Mammary microvascular endothelial cell (primary cell): ENCODE data around the gene SLC35G6. TPM values are rescaled to one million over a fixed set of nuclear protein-coding genes. Genes with fewer than 3 reads are reported as not detected.

Experiments
- total RNA-seq: library from RNA; depleted of rRNA; stranded (reverse); fragments of >200 nt; gene quantifications from 2 replicates; pipeline ENCODE4 v1.2.3, GENCODE V29; 2015

Gene SLC35G6
- total RNA-seq: not detected in 2 replicates

DNA sequence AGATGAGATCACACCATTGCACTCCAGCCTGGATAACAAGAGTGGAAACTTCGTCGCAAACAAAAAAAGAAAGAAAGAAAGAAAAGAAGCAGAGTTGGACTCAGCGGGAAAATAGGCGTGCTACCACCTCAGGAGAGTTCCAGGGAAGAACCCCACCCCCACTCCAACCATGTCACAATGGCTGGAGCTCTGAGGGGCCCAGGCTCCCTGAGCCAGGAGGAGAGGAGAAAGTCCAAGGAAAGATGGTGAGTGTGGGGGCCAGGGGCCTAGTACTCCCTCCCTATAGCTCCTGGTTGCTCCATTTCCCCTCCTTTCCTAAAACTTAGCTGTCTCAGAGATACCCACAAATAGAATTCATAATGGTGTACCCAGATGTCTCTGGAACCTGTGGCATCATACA, at the start of gene SLC35G6:
TSS of gene SLC35G6 (plus strand) at position 172 of the 400 bp plus-strand sequence. CDS start at position 243, 71 bp downstream.

DNA sequence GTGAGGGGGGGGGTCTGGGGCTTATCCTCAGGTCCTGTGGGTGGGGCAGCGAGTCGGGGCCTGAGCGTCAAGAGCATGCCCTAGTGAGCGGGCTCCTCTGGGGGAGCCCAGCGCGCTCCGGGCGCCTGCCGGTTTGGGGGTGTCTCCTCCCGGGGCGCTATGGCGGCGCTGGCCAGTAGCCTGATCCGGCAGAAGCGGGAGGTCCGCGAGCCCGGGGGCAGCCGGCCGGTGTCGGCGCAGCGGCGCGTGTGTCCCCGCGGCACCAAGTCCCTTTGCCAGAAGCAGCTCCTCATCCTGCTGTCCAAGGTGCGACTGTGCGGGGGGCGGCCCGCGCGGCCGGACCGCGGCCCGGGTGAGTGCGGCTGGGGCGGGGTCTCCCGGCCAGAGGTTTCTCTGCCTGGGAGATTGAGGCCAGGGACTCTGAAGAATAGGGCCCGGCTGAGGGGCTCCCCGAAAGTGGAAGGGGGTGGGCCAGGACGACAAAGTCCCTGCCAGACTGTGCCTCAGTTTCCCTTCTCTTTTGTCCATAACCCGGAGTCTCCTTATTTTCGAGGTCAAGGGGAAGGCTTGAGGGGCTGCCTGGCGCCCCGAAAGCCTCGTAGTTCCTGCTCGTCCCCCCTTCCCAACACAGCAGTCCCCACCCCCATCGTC, 41.7 kb upstream of the SLC35G6 start, which contains the start of gene FGF11:
TSS of gene FGF11 (plus strand) at position 51 of the 651 bp plus-strand sequence. CDS start at position 160, 109 bp downstream.

DNA sequence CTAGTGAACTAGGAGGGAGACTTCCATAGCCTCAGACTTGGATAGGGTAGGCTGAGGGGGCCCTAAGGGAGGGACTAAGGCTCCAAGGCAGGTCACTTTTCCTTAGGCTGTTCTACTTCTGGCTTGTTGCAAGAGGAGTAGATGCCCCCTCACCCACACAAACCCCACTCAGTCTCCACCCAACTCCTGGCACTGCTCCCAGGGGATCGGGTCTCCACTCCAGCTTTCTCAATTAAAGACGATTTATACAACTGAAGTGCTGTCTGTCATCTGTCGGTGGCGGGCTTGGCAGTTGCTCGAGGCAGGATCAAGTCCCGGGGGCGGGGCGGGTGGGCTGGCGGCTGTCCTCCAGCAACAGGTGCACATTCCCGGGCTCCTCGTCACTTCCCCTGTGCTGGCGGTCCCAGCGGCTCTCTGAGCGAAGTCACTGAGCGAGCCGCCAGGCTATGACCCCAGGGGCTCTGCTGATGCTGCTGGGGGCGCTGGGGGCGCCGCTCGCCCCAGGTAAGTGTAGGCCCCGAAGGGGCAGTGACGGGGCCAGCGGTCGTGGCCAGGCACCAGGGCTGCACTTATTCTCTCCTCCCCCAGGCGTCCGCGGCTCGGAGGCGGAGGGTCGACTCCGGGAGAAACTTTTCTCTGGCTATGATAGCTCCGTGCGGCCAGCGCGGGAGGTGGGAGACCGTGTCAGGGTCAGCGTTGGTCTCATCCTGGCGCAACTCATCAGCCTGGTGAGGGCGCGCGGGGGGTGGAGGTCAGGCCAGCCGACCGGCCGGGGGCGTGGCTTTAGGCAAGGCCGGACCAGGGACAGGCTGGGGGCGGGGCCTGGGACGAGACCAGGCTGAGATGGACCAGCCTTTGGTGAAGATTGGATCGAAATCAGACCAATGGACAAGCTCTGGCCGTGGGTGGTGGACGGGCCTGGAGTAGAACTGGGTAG, 36.3 kb upstream of the SLC35G6 start, which contains the start of gene CHRNB1:
TSS of gene CHRNB1 (plus strand) at position 380 of the 937 bp plus-strand sequence. CDS start at position 447, 67 bp downstream.

DNA sequence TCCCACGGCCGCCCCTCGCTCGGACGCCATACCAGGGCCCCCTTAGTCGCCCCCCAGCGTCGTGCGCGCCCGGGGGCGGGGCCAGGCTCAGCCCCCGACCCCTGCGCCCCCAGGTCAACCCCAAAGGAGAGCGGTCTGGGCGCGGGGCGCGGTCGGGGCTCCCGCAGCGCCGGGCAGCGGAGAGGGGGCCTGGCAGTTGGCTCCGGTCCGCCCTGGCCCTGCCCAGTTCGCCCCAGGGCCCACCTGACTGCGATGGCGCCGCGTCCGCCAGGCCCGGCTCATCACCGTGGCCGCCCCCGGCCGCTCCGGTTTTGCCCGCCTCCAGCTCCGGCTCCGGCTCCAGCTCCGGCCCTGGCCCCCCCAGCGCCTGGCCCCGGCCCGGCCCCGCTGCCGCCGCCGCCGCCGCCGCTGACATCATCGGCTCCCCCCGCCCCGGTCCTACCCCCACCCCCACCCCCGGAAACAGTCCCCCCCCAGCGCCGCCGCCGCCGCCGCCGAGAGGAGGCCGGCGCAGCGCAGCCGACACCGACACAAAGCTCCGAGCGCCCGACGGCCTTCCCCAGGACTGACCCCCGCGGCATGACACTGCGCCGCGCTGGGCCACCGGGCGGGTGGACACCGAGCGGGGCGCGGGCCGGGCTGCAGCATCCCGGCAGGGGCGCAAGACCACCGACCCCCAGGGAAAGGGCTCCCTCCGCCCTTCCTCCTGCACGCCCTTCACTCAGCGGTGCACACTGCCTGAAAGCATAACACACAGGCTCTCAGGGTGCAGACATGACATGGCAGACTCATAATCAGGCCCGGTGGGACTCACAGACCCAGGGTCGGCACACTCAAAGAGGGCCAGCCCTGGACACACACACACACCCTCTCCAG, 1.8 kb upstream of the SLC35G6 start, which contains the start of gene ZBTB4:
TSS of gene ZBTB4 (minus strand) at position 419 of the 876 bp plus-strand sequence. CDS start 12,830 bp downstream, outside the sequence.

DNA sequence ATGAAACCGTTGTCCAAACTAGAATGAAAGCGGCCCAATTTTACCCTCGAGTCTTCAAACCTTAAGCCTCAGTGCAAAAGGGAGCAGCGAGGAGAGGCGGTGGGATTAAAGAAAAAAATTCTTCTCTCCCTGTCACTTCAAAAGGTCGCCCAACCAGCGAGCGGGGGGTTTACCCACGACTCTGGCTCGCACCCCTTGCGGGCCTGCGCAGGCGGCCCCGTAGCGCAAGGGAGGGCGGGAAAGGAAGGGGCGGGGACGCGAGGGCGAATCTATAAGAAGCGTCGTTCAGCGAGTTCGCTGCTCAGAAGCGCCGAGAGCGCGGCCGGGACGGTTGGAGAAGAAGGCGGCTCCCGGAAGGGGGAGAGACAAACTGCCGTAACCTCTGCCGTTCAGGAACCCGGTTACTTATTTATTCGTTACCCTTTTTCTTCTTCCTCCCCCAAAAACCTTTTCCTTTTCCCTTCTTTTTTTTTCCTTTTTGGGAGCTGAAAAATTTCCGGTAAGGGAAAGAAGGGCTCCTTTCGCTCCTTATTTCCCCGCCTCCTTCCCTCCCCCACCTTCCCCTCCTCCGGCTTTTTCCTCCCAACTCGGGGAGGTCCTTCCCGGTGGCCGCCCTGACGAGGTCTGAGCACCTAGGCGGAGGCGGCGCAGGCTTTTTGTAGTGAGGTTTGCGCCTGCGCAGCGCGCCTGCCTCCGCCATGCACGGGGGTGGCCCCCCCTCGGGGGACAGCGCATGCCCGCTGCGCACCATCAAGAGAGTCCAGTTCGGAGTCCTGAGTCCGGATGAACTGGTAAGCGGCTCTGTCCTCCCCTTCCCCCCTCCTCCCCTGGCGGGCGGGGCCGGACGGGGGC, 3.0 kb downstream of the SLC35G6 start, which contains the start of gene POLR2A:
TSS of gene POLR2A (plus strand) at position 300 of the 852 bp plus-strand sequence.

Other genes with a start within 250 kb of the SLC35G6 start
- 36.6 and 41.9 TPM in 2 replicates for gene DVL2, start 246.9 kb upstream of the SLC35G6 start, total RNA-seq
- gene PHF23, start 242.0 kb upstream of the SLC35G6 start, total RNA-seq: 26.9 and 41.7 TPM in 2 replicates
- 280 and 300 TPM in 2 replicates for gene GABARAP, start 239.0 kb upstream of the SLC35G6 start, total RNA-seq
- 49.4 and 51.8 TPM in 2 replicates for gene CTDNEP1, start 229.7 kb upstream of the SLC35G6 start, total RNA-seq
- 32.8 and 37.0 TPM in 2 replicates for gene ELP5, start 229.2 kb upstream of the SLC35G6 start, total RNA-seq
- gene CLDN7, start 219.0 kb upstream of the SLC35G6 start, total RNA-seq: 8.7 and 12.3 TPM in 2 replicates
- 0.10 and 0.13 TPM in 2 replicates for gene SLC2A4, start 199.7 kb upstream of the SLC35G6 start, total RNA-seq
- gene YBX2, start 186.8 kb upstream of the SLC35G6 start, total RNA-seq: not detected in 2 replicates
- 572 and 718 TPM in 2 replicates for gene EIF5A, start 173.8 kb upstream of the SLC35G6 start, total RNA-seq
- 63.7 and 93.7 TPM in 2 replicates for gene GPS2, start 166.1 kb upstream of the SLC35G6 start, total RNA-seq
- 9.8 and 11.4 TPM in 2 replicates for gene NEURL4, start 152.1 kb upstream of the SLC35G6 start, total RNA-seq
- 0.07 TPM in 1 of 2 replicates, not detected in the other for gene ACAP1, start 144.9 kb upstream of the SLC35G6 start, total RNA-seq
- 4.2 and 5.5 TPM in 2 replicates for gene KCTD11, start 129.3 kb upstream of the SLC35G6 start, total RNA-seq
- not detected in 2 replicates for gene TMEM95, start 126.3 kb upstream of the SLC35G6 start, total RNA-seq
- gene TNK1, start 100.4 kb upstream of the SLC35G6 start, total RNA-seq: 0.15 and 2.5 TPM in 2 replicates
- gene PLSCR3, start 86.9 kb upstream of the SLC35G6 start, total RNA-seq: 66.6 and 72.2 TPM in 2 replicates
- gene TMEM256, start 77.3 kb upstream of the SLC35G6 start, total RNA-seq: 41.1 and 116 TPM in 2 replicates
- gene NLGN2, start 73.6 kb upstream of the SLC35G6 start, total RNA-seq: 2.9 and 3.1 TPM in 2 replicates
- gene SPEM1, start 61.1 kb upstream of the SLC35G6 start, total RNA-seq: not detected in 2 replicates
- not detected in 2 replicates for gene SPEM2, start 55.8 kb upstream of the SLC35G6 start, total RNA-seq
- not detected in 2 replicates for gene SPEM3, start 52.6 kb upstream of the SLC35G6 start, total RNA-seq
- 8.0 and 9.7 TPM in 2 replicates for gene TMEM102, start 46.0 kb upstream of the SLC35G6 start, total RNA-seq
- 0.20 TPM in 1 of 2 replicates, not detected in the other for gene FGF11, start 41.9 kb upstream of the SLC35G6 start, total RNA-seq
- gene CHRNB1, start 36.4 kb upstream of the SLC35G6 start, total RNA-seq: 3.5 and 10.1 TPM in 2 replicates
- gene ZBTB4, start 1.8 kb upstream of the SLC35G6 start, total RNA-seq: 18.9 and 20.9 TPM in 2 replicates
- gene POLR2A, start 2.9 kb downstream of the SLC35G6 start, total RNA-seq: 45.0 and 63.4 TPM in 2 replicates
- gene TNFSF12, start 67.6 kb downstream of the SLC35G6 start, total RNA-seq: 15.9 and 16.8 TPM in 2 replicates
- 2.8 and 5.5 TPM in 2 replicates for gene TNFSF13, start 77.3 kb downstream of the SLC35G6 start, total RNA-seq
- gene SENP3, start 80.5 kb downstream of the SLC35G6 start, total RNA-seq: 88.5 and 94.1 TPM in 2 replicates
- 28.8 TPM in 2 replicates for gene CD68, start 98.2 kb downstream of the SLC35G6 start, total RNA-seq
- 308 and 329 TPM in 2 replicates for gene MPDU1, start 102.4 kb downstream of the SLC35G6 start, total RNA-seq
- gene SOX15, start 108.6 kb downstream of the SLC35G6 start, total RNA-seq: not detected in 2 replicates
- 29.8 and 33.8 TPM in 2 replicates for gene FXR2, start 133.5 kb downstream of the SLC35G6 start, total RNA-seq
- 18.9 and 24.8 TPM in 2 replicates for gene SAT2, start 146.4 kb downstream of the SLC35G6 start, total RNA-seq
- gene SHBG, start 148.7 kb downstream of the SLC35G6 start, total RNA-seq: 0.13 TPM in 1 of 2 replicates, not detected in the other
- gene ATP1B2, start 169.5 kb downstream of the SLC35G6 start, total RNA-seq: not detected in 2 replicates
- gene TP53, start 206.0 kb downstream of the SLC35G6 start, total RNA-seq: 85.9 and 87.5 TPM in 2 replicates
- 20.5 and 21.6 TPM in 2 replicates for gene WRAP53, start 207.0 kb downstream of the SLC35G6 start, total RNA-seq
- gene EFNB3, start 223.8 kb downstream of the SLC35G6 start, total RNA-seq: 0.10 and 0.13 TPM in 2 replicates
- 0.93 and 1.7 TPM in 2 replicates for gene DNAH2, start 236.3 kb downstream of the SLC35G6 start, total RNA-seq